NCI-H1048 (cell line): ENCODE measurements around the gene UBL7.

Source experiments
- DNase-seq: peaks from one replicate; lab custom pipeline; 2025; lab: John Stamatoyannopoulos, UW

UBL7 gene

DNA sequence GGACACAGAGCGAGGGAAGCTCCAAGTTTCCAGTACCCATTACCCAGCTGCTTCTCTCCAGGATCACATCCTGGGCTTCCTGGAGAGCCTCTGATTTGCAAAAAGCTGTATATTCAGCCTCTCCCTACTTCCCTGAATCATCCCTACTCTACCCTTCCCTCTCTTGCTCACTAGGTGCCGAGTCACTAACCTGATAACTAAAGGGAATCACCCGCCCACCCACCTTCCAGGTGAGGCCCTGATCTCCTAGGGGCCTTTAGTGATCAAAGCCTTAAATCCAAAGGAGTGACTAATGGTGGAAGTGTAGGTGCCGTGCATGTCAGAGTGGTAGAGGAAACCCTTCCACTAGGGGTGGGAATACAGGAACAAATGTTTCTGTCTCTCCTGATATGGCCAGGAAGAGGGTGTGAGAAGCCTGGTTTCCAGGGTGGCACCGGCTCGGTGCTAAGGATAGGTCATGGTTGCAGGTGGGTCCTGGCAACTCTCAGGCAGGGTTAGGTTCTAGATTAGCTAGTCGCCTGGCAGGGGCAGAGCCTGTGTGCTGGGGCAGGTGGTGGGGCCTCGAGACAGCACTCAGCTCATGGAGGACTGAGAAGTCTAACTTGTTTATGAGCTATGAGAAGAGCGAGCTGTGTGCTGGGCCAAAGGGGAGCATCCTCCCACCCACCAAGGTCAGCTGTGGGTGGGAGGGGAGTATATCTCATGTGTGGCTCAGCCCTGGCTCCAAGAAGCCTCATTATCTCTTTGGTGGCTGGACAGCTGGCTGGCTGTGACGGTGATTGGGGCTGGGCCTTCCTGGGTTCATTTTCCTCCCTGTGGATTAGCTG is 37.3 kb downstream of the UBL7 start:
- no peak for DNase-seq

DNA sequence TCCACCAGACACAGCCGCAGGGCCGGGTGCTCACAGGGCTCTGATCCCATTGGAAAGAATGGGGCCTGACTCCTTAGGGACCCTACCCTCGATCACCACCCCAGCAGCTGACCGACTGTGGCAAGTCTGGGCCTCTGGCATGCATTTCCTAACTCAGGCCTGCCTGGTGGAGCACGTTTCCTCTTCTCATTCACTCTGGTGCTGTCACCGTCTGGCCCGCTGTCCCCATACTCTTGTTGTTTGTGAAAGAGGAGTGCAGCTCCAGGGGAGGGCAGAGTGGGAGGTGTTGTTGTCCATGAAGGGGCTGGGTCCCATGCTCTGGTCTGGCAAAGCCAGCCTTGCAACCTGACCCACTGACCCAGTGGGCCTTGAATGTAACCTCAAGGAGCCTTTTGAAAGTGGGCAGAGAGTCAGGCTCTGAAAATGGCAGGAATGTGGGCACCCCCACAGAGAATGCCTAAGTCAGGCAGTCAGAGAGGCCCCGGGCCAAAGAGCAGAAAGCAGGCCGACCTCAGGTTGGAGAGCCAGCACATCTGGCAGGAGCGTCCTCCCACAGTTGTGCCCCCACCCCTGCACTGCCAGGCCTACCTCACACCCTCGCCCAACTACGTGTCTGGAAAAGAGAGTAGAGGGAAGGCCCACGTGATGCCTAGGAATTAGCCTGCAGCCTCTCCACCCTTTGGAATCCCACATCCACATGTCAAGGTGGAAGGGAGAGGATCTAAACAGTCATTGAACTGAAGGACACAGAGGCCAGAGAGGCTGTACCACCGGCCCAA is 38.1 kb downstream of the UBL7 start:
- DNase-seq: no peak

- no peak for DNase-seq
These were observed 38.7 kb downstream of the UBL7 start for GRCh38 chr15:74422265-74422651.

DNA sequence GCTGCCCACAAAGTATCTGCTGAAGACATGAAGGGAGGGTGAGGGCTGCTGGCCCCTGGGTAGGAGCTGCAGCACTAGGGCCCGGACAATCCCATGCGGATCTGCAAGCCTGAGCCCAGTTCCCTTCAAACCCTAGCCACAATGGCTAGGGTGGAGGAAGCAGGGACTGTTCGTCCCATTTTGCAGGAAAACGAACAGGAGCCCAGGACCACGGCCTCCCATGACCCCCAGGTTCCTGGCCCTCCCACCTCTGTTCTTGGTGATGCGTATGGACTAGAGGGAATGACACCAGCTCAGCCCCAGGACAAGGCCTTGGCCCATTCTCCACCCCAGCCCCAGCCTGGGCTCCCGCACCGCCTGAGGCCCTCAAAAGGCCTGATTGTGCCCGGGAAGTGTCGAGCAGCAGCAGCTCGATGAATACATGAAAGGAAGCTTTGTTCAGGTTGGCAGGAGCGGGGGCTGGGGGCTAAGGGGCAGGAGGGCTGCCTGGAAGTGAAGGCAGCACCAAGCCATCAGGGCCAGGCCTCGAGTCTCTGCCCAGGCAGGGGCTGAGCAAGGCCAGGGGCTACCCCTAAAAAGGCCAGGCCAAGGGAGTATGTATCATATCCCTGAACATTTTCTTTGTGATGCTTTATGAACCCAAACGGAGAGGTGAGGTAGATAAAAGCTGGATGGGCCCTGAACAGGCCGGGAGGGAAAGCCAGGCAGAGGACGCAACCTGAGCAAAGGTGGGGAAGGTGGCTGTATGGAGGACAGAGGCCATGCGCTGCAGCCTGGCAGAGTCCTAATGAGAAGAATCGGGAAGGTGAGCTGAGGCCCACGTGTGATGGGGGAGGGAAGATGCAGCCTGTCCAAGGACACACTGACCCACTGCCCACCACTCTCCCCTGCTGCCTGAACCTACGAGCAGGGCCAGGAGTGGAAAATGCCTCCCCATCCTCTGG is 39.4 kb downstream of the UBL7 start:
- no peak for DNase-seq

DNA sequence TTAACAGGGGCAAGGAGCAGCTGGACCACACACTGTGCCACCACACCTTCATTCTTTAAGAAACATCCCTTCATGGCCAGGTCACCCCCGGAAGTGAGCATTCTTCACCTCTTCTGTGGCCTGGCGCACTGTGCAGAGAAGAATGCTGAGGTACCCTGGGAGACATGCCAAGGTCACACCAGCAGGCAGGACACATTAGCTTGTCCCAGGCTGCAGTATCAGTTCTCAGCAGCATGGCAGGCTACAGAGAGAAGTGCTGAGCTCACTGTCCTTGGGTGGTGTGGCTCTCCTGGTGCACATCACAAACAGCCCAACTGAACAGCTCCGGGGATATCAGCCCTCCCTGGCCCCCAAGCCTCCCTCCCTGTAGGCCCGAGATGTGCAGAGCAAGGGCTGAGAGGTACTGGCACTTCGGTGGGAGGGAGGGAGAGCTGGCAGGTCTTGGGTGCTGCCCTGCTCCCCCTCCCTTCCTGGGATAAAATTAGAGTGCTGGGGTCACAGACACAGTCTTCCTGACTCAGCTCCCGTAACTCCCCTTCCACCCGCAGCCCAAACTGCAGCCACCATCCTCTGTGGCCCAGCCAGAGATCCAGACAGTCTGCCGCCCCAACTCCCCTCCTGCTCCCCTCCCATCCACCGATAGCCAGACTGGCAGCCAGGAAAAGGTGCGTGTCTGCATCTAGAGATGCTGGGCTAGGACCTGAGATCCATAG is 40.6 kb downstream of the UBL7 start:
- no peak for DNase-seq

GRCh38 chr15:74419432-74419831 is 41.5 kb downstream of the UBL7 start:
- no peak for DNase-seq

GRCh38 chr15:74418575-74419338 is 42.2 kb downstream of the UBL7 start:
- no peak for DNase-seq

DNA sequence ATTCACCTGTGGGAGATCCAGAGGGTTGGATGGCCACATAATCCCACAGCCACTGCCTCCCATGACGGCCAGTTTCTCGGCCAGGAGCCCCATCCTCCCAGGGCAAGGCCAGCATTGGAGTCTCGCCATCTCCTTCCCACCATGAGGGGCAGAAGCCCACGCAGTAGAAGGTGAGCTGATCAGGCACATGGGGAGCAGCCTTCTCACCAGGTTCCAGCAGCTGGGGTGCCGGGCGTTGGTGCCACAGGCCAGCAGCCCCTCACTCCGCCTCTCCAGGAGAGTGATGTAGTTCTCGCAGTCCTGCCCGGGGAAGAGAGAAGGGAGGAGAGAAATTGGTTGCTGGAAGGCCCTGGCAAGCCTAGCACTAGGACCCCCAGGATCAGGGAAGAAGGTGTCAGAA is 43.3 kb downstream of the UBL7 start:
- DNase-seq: no peak

DNA sequence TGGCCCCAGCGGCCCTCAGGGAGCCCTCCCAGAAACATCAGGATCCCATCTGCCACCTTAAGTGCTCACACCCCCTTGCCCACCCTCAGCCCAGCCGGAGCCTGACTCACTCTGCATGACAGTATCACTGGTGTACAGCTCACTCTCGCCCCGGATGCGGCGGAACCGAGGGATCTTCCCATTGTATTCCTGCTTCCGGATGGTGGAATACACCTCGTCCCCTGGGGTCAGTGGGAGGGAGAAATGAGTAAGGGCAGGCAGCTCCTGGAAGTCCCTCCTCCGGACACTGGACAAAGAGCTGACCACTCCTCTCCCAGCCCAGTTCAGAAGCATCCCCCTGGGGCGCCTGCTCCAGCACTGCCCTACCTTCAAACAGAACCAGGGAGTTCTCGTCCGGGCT is 43.7 kb downstream of the UBL7 start:
- no peak for DNase-seq

GRCh38 chr15:74415966-74416916 is 44.7 kb downstream of the UBL7 start:
- DNase-seq: no peak

DNA sequence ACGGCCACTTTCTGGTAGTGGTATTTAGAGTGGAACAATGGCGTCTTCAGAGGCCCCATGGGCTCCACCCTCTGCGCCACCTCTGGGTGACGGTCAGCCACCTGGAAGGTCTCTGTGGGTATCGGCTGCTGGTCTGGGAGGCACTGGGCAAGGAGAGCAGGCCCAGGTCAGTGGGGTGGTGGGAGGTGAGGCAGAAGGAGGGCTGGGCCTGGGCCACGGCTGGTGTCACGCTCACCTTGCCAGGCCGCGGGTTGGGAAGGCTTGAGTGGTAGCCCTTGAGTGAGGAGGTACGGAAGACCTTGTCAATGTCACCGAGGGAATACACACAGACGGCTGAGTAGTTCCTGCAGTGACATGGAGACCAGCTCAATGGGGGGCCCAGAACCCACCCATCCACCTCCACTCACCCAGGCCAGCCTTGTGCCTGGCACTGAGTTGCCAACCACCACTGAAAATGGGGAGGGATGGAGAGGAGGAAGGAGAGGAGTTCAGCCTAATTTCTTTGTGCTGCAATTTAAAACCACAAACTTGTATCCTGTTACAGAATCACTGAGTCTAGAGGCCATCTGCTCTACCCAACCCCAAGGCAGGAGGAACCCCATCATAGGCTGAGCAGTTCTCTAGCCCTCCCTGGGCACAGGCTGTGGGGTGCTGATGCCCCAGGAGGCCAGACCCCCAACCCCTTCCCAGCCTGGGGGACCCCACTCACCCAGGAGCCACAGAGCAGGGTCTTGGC is 46.2 kb downstream of the UBL7 start:
- no peak for DNase-seq

- DNase-seq: no peak
These were observed 46.8 kb downstream of the UBL7 start for GRCh38 chr15:74414081-74414580.

- no peak for DNase-seq
These were observed 47.4 kb downstream of the UBL7 start for GRCh38 chr15:74413350-74414080.

DNA sequence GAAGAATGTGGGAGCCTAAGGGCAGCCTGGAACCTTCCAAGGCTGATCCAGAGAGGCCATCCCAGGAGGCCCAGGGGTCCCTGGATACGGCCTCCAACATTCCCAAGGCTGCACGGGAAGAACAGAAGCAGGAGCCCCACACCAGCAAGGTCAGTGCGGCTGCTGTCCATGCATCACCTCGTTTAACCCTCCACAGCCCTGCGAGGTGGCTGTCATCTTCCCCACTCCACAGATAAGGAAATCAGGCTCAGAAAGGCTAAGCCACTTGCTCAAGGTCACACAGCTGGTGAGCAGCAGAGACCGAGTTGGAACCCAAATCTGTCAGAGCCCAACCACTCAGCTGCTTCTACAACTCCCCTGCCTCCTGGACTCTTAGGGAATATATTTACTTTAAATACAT is 48.8 kb downstream of the UBL7 start:
- DNase-seq: no peak

- no peak for DNase-seq
These were observed 49.3 kb downstream of the UBL7 start for GRCh38 chr15:74411686-74412085.

- DNase-seq: no peak
These were observed 50.5 kb downstream of the UBL7 start for GRCh38 chr15:74410502-74410901.

DNA sequence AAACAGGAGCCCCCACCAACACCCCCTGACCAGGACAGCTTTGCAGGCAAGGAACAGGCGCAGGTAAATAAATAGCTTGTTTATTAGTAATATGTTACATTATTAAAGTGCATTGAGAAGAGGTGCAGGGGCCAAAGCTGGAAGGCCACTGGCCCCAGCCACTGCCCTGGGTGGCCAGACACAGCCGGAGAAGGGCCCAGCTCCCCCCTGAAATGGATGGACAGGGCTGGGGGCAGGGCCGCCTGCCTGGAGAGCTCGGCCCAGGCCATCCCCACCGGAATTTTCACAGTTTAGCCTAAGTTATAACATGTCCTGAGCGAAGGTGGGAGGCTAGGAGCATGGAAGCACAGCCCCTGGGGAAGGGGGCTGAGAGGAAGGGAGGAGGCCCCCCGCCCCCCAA is 51.7 kb downstream of the UBL7 start:
- no peak for DNase-seq

GRCh38 chr15:74408815-74409214 is 52.1 kb downstream of the UBL7 start:
- no peak for DNase-seq
